HG03045 (cell line): ENCODE measurements around the gene RABL6.
A peak's percentile ranks its signal among the peaks of the same experiment; 100 is the strongest.
"Not testable (repeated sequence)": the region's sequence is repeated elsewhere in the genome, so short reads cannot be mapped to it uniquely, and the experiment has no call there.

Experiments used
- ATAC-seq: cut with Tn5 transposase; IDR thresholded peaks from one replicate; pipeline ENCODE4 v1.9.1; 2021; ENCODE audit warnings: mild to moderate bottlenecking, moderate library complexity; ENCODE audit not compliant: unreplicated experiment

RABL6 gene

DNA sequence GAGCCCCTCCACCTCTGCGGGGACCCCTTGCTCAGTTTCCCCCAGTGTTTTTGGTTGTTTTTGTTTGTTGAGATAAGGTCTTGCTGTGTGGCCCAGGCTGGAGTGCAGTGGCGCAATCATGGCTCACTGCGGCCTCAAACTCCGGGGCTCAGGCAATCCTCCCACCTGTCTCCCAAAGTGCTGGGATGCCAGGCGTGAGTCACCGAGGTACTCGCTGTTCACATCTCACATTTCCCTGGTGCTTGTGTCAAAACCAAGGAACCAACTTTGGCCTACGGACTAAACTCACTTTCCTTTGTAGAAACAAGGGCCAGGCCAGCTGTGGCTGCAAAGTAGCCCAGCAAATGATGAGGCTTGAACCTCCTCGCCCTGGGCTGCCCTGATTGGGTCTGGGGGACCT is 24.8 kb downstream of the RABL6 start:
- ATAC-seq: no peak

DNA sequence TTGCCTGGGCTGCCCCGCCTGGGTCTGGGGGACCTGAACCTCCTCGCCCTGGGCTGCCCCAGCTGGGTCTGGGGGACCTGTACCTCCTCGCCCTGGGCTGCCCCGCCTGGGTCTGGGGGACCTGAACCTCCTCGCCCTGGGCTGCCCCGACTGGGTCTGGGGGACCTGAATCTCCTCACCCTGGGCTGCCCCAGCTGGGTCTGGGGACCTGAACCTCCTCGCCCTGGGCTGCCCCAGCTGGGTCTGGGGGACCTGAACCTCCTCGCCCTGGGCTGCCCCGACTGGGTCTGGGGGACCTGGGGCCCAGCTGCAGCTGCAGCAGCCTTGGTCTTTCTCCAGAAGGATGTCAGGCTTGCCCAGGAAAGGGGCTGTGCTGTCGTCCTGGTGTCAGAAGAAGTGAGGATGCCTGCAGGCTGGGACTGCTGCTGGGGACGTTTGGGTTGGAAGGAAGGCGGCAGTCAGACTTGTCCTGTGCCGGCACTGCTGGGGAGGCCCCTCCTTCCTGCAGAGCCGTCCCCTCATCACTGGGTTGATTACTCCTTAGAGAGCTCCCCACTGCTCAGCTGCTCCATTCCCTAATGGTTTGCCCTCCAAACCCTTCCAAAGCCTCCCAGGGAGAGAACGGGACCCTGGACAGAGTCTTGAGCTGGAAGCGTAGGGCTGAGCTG is 25.8 kb downstream of the RABL6 start:
- not testable (repeated sequence) for ATAC-seq

DNA sequence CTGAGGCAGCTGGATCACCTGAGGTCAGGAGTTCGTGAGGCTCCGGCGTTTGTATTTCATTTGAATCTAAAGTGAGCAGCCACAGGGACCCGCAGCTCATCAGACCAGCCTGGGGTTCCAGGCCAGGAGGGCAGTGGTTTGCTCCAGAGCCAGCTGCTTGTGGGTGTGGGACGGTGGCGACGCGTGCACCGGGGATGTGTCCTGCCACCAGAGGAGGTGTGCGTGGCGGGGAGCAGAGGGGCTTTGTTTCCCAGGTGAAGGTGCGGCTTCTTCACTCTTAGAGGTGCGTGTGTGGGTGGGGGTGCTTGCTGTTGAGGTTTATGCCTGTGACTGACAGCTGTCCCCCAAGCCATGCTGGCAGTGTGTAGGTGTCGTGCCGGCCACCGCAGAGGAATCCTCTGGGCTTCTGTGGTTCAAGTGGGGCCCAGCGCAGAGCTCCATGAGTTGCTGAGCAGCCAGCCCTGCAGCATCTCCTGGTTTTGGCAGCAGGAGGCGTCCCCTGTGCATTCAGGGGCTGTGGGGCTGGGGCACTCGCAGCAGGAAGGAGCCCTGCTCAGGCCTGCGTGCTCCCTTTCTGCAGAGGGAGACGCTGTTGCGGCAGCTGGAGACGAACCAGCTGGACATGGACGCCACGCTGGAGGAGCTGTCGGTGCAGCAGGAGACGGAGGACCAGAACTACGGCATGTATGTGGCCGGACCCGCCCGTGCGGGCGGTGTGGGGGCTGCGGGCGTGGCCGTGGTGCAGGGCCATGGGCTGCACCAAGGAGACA is 27.6 kb downstream of the RABL6 start:
- no peak for ATAC-seq

DNA sequence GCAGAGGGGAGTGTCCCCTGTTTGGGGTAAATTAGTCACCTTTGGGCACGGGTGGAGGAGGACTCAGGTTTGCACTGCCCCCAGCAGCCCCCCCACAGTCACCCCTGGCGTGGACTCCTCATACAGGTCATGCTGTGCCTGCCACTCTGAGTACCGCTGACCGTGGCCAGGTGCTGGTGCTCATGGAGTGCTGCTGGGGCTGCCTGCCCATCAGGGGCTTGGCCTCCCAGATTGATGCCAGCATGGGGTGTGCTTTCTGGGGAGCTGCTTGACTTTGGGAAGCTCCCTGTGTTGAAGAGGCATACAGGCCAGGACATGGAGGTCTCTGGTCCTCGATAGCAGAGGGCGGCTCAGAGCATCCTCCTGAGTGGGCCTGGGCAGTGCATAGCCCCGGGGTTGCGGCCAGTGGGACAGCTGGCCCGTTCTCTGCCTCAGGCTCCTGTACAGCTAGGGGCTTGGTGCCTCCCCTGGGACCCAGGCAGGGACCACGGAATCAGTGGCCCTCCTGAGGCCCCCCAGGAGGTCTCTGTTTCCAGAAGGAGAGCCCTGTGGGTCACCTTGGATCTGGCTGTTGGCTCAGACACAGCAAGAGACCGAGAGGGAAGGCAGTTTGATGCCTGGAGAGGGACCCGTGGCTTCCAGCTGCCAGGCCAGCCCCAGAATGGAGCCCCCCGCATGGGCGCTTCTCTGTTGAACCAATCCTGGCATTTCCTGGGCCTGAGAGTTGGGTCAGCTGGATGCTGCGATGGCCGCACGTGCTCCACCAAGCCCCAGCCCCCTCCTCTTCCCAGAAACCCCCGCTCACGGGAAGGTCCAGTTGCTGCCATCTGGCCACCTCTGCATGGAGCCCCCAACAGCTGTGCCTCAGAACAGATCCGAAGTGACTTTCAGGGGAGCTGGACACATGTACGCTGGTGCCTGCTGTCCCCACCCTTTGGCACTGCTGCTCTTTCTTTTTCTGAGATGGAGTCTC is 28.5 kb downstream of the RABL6 start:
- ATAC-seq: no peak

DNA sequence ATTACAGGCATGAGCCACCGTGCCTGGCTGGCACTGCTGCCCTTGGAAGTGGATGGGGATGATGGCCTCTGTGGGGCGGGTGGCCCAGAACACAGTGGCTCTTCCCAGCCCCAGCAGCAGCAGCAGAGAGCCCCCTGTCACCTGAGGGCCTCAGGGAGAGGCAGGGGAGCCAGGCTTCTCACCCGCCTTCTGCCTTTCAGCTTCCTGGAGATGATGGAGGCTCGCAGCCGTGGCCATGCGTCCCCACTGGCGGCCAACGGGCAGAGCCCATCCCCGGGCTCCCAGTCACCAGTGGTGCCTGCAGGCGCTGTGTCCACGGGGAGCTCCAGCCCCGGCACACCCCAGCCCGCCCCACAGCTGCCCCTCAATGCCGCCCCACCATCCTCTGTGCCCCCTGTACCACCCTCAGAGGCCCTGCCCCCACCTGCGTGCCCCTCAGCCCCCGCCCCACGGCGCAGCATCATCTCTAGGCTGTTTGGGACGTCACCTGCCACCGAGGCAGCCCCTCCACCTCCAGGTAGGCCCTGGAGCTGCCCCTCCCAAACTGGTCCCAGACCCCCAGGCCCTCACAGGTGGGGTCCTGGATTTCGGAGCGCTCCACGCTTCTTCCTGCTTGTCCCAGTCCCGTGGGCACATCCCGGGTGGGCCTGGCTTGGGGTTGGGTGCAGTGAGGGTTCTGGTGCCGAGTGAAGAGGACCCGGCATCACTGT is 29.6 kb downstream of the RABL6 start:
- no peak for ATAC-seq

DNA sequence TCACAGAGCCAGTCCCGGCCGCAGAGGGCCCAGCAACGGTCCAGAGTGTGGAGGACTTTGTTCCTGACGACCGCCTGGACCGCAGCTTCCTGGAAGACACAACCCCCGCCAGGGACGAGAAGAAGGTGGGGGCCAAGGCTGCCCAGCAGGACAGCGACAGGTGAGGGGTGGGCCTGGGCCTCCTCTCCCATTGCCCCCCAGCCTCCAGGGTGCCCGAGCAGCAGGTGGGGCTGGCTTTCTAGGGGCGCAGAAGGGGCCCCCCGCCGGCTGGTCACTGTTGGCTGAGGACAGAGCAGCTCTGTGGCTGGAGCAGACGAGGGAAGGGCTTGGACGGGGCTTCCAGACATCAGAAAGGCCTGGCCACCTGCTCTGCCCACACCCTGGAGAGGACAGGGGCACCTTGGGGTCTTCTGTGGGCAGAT is 30.1 kb downstream of the RABL6 start:
- not testable (repeated sequence) for ATAC-seq

DNA sequence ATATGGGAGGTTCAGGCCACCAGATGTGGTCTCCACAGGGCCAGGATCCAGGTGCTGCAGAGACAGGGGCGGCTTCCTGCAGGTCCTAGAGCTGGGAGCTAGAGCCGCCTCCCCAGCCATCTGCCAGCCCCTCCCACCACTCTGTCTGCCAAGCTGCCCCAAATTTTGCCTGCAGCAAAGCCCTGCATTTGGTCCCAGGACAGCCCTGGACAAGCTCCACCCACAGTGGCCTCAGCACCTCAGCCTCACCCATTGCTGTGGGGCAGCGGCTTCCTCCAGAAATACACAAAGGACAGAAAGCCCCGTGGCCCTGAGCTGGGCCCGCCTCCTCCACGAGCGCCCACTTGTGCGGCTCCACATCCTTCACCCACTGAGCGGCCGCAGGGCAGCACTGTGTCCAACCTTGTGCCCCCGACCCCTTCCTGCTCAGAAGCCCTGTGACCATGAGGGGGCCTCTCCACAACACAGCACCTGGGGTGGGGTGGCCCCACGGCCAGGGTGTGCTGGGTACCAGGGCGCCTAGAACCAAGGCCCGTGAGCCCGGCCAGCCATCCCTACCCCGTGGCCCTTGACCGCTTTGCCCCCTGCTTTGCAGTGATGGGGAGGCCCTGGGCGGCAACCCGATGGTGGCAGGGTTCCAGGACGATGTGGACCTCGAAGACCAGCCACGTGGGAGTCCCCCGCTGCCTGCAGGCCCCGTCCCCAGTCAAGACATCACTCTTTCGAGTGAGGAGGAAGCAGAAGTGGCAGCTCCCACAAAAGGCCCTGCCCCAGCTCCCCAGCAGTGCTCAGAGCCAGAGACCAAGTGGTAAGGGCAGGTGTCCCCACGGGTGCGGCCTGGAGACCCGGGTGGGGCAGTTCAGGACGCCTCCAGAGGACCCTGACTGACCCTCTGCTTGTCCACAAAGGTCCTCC is 30.8 kb downstream of the RABL6 start:
- no peak for ATAC-seq

DNA sequence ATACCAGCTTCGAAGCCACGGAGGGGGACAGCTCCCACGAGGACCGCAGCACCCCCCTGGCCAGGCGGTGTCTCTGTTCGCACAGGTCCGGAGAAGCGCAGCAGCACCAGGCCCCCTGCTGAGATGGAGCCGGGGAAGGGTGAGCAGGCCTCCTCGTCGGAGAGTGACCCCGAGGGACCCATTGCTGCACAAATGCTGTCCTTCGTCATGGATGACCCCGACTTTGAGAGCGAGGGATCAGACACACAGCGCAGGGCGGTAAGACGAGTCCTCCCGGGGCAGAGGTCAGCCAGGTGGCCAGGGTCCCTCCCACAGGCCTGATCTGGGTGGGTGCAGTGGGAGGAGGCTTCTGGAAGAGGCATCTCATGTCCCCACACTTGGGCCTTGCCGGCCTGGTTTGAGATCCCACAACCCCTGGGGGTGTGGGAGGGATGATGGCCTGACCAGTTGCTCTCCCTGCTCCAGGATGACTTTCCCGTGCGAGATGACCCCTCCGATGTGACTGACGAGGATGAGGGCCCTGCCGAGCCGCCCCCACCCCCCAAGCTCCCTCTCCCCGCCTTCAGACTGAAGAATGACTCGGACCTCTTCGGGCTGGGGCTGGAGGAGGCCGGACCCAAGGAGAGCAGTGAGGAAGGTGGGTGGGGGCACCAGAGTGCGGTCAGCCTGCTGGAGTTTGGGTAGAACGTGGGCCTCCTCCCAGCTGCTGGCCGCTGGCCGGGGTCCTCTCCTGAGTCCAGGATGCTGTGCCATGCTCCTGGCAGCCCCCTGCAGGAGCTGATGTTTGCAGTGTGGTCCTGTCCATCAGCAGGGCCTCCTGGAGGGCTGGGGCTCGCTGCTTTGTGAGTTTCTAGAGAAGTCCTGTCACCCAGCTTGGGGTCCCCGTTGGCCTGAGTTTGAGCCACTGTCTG is 31.7 kb downstream of the RABL6 start:
- ATAC-seq: no peak

DNA sequence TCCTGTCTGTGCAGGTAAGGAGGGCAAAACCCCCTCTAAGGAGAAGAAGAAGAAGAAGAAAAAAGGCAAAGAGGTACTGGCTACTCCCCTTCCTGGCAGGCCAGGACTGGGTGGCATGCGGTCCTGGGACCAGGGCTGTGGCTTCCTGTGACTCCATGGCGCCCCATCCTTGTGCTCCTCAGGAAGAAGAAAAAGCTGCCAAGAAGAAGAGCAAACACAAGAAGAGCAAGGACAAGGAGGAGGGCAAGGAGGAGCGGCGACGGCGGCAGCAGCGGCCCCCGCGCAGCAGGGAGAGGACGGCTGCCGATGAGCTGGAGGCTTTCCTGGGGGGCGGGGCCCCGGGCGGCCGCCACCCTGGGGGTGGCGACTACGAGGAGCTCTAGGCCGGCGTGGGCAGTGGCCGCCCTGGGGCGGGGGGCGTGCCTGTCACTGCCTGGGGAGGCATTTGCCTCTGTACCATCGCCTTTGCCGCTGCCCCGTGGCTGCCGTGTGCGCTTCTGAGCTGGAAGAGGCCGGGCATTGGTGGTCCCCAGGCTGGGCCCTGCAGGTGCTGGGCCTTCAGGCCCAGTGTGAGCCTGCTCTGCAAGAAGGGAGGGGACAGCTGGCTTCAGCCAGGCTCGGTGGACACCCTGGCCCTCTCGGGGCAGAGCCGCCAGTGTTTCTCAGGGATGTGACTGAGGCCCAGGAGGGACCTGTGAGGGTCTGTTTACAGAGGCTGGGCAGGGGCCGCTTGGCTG is 32.6 kb downstream of the RABL6 start:
- no peak for ATAC-seq

DNA sequence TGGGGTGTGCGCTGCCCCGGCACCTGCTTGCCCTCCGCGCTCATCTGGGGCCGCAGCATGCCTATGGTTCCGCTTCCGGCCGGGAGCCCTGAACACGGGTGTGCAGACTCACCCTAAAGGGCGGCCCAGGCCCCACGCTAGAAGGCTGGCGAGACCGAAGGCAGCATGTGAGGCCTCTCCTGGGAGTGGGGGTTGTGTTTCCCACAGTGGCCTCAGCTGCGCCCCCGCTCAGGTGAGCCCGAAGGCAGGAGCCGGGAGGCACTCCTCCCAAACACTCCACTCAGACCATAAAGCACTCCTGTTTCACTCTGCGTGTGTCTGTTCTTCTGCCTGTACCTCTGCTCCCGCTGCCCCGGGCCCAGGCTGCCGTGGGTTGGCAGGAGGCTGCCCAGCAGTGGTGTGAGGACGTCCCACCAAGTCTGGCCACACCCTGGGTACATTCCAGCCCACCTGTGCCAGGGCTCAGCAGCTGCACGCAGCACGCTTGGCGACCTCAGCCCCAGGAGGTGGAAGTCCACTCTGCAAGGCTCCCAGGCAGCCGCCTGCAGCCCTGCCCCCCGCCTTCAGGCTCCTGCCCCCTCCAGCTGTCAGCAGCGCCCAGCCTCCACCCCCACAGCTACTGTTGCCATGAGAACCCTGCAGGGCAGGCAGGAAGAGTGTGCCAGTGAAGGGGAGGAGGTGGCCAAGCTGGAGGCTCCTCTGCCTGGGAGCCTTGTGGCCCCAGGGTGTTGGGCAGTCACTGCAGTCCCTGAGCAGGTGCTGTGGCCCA is 33.3 kb downstream of the RABL6 start:
- no peak for ATAC-seq

DNA sequence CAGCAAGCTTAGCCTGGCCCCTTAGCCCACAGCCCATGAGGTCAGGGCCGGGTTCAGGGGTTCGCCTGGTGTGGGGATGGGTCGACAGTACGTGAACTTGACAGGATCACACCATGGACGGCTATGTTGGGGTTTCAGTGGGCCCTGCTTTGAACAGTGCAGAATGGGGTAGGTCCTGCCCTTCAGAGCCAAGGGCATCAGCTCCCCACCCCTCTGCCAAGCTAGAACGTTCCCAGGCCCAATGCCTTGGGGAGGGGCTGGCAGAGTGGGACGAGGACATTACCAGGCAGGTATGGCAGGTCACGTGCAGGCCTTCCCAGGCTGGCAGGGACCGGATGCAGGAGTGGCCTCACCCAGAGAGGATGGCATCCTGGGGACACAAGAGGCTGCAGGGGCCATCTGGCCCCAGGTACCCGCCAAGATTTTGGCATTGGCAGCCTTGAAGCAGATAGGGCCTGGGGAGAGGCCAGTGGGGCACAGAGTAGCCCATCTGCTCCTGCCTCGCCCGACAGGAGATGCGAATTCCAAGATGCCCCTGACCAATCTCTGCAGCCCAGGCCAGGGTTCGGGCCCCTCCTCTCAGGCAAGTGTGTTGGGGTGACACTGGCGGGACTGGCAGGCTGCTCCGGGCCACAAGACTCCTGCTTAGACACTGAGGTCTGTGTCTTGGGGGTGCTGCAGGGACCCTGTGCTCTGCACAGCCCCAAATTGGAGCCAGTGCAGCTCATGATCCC is 34.1 kb downstream of the RABL6 start:
- ATAC-seq: not testable (repeated sequence)

DNA sequence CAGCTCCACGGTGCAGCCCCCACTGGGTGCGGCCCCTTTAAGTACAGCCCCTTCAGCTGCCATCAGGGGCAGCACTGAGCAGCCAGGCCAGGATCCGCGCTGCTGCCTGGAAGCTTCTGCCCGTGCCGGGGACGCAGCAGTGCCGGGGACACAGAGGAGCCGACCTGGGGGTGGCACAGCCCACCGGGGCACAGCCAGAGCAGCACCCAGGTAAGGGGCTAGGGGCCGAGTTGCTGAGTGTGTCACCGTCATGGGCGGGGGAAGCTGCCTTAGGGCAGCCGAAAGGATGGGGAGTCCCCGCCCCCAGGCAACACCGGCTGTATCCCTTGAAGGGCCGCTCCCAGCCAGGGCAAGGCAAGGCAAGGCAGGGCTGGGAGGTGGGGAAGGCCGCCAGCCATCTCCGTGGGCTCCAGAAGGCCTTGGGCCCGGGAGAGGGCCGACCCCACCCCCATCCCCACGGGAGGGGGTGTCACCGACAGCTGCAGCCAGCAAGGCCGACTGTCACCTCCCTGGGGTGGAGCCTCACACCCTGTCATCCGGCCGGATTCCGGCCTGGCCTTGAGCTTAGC is 34.7 kb downstream of the RABL6 start, which contains the start of gene AJM1:
Gene AJM1, plus strand, starts transcription at position 99 of the 569 bp plus-strand sequence. CDS start 1,937 bp downstream, outside the sequence.
- ATAC-seq: peak; percentile 61

DNA sequence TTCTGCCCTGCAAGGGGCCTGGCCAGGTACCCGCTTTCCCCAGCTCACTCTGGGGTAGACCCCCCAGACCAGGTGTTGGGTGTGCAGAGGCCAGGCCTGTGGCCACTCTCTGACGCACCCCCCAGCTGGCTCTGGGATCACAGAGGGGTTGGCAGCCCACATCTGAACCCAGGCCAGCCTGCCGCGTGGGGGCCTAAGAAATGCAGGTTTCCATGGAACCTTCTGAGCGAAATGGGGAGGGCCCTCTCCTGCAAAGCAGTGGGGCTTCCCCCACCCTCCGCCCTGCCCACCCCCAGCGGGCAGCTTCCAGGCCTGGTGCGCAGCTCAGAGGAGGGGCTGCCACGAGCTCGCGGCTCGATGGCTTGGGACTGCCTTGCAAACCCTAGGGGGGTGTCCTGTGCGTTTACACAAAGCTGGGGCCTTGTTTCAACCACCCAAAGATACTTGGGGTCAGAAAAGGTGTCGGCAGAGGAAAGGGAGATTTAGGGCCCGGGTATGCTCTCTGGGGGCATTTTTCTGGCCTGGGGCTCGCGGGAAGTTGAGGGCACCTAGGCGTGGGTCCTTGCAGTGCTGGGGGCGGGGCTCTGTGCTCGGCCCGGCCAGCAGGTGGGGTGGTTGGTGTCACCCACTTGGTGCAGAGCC is 35.5 kb downstream of the RABL6 start:
- not testable (repeated sequence) for ATAC-seq

DNA sequence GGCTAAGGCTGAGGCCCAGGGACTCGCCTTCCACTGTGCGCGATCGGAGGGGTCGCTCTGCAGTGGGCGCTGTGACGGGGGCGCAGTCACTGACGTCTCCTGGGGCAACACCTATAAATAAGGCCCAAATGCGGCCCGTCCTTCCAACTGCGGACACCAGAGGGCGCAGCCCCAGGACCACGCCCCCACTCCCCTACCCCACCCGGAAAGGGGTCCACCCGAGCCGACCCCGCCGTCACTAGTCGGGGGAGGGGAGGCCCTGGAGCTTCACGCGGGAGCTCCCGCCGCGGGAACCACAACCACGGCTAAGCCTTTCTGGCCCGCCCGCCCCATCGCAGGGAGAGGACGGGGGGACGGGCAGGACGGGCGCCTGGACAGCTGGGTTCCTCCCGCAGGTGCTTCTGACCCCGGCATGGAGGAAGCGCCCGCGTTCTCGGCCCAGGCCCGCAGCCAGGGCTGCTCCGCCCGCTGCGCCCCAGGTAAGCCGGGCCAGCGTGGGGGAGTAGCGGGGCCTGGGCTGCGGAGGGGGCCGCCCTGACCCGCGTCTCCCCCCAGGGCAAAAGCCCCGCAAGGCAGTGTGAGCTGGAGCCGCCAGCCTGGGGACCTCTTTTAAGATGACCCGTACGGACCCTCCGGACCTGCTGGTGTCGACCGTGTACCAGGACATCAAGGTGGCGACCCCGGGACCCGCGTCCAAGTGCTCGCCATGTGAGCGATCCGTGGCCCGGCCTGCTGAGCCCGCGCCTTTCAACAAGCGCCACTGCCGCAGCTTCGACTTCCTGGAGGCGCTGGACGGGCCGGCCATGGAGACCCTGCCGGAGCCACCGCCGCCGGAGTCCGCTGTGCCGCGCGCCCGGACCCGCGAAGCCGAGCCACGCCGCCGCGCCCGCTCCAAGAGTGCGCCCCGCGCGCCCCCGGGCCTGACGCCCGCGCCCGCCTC is 36.3 kb downstream of the RABL6 start:
- not testable (repeated sequence) for ATAC-seq
